ENCODE data around the gene RTF1. TPM values are rescaled to one million over a fixed set of nuclear protein-coding genes. Genes with fewer than 3 reads are reported as not detected.

RTF1 gene
- polyA plus RNA-seq, 1 donor (not counting 4 experiments of a cell fraction or from before 2014, with no cell fraction given) = 28.5 TPM

DNA sequence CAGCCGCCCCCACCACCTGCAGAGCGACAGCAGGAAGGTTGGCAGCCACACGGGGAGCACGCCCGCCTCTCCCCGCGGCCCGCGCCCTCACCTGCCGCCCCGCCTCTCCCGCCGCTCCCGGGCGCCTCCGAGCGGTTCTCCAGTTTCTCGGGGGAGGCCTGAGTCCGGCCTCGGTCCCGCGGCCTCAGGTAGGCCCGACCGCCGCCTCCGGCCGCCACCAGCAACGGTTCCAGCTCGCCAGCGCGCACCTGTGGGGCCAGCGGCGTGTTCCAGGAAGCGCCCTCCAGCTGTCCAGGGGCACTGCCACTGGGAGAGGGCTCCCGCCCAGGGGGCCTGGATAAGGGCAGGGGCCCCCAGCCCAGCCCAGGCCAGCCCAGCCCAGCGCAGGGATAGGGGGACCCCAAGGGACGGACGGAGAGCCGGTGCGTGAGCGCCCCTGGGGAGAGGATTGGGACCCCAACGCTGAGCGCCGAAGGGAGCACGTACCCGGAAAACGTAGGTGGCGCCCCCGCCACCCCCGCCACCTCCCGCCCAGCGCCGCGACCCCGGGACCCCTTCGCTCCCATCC is 94.5 kb downstream of the RTF1 start:
- FAIRE-seq (no peak), DNase-seq (ENCODE audit: low read depth, low spot score) (no peak)
- H2AFZ ChIP-seq (ENCODE audit: control insufficient read depth, low read length) = no peak overlapping the region
- no peak overlapping the region for H3K9ac ChIP-seq (ENCODE audit: control insufficient read depth, extremely low read depth, insufficient read depth, low read length)
- H3K4me3 ChIP-seq (ENCODE audit: control insufficient read depth in 2 of 3, extremely low read depth in 1 of 3, insufficient read depth in 2 of 3, low read depth in 1 of 3, low read length in 3 of 3) = no peak overlapping the region
- TF ChIP-seq EZH2 (IDR thresholded peaks at IDR 0.05; ENCODE audit: low read length) (peak; percentile 49), CTCF (optimal IDR thresholded peaks at IDR 0.05 in 1 of 3, IDR thresholded peaks at IDR 0.05 in 1 of 3, conservative IDR thresholded peaks at IDR 0.05 in 1 of 3; ENCODE audit: extremely low read depth in 1 of 3, insufficient read depth in 2 of 3, low read length in 3 of 3) (no peak)
- H4K20me1 ChIP-seq (ENCODE audit: control insufficient read depth, extremely low read depth, insufficient read depth, low read length) = peaks cover 2% of the 10 kb centered on the region
- no peaks in the 10 kb centered on the region for H3K79me2 ChIP-seq (ENCODE audit: control insufficient read depth, insufficient read depth, low read length)
- peaks cover 43% of the 10 kb centered on the region for H3K27me3 ChIP-seq (ENCODE audit: control insufficient read depth, extremely low read depth, insufficient read depth, low read length)
- no peaks in the 10 kb centered on the region for H3K9me1 ChIP-seq (ENCODE audit: control insufficient read depth, extremely low read depth, insufficient read depth, low read length)
- H3K27ac ChIP-seq (ENCODE audit: control insufficient read depth, insufficient read depth, low read length) = no peak overlapping the region
- peaks cover 15% of the 10 kb centered on the region for H3K4me1 ChIP-seq (ENCODE audit: control insufficient read depth, extremely low read depth, insufficient read depth, low read length)
- H3K36me3 ChIP-seq (ENCODE audit: control insufficient read depth in 2 of 2, extremely low read depth in 1 of 2, insufficient read depth in 2 of 2, low read length in 2 of 2) = no peaks in the 10 kb centered on the region
- H3K9me3 ChIP-seq (ENCODE audit: control insufficient read depth, low read depth, low read length) = no peaks in the 10 kb centered on the region
- peak overlapping the region; percentile 5 for H3K4me2 ChIP-seq (ENCODE audit: control insufficient read depth, extremely low read depth, insufficient read depth, low read depth, low read length)
- dilution Hi-C loops (cut with MboI; ENCODE audit: extremely low pct_ligation_motif_present, low sequenced_read_pairs) = no loop called here

DNA sequence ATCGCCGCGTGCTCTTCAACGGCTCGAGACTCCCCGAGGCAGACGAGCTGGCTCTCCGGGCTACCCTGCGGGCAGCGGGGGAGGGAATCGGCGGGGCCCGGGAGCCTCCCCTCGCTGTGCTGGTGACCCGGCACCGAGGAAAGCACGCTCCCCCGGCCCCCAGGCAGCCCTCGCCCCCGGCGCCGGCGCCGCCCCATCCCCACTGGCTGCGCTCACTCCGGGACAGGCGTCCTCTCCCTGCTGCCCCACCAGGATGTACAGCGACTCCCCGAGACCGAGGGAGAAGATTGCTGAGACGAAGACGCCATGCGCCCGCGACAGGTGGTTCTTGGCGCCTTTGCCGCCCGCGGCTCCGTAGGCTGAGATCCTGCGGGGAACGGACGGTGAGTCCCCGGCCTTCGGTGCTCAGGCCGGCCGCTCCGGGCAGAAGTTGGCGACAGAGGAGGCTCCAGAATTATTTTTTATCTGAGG is 95.0 kb downstream of the RTF1 start:
- Histone ChIP-seq H3K4me2 (ENCODE audit: control insufficient read depth, extremely low read depth, insufficient read depth, low read depth, low read length) (peak overlapping the region; percentile 20), H3K36me3 (ENCODE audit: control insufficient read depth in 2 of 2, extremely low read depth in 1 of 2, insufficient read depth in 2 of 2, low read length in 2 of 2) (no peaks in the 10 kb centered on the region), H3K4me3 (ENCODE audit: control insufficient read depth in 2 of 3, extremely low read depth in 1 of 3, insufficient read depth in 2 of 3, low read depth in 1 of 3, low read length in 3 of 3) (no peak overlapping the region), H3K27ac (ENCODE audit: control insufficient read depth, insufficient read depth, low read length) (no peak overlapping the region), H4K20me1 (ENCODE audit: control insufficient read depth, extremely low read depth, insufficient read depth, low read length) (peaks cover 2% of the 10 kb centered on the region), H3K79me2 (ENCODE audit: control insufficient read depth, insufficient read depth, low read length) (no peaks in the 10 kb centered on the region), H3K4me1 (ENCODE audit: control insufficient read depth, extremely low read depth, insufficient read depth, low read length) (peaks cover 15% of the 10 kb centered on the region), H2AFZ (ENCODE audit: control insufficient read depth, low read length) (no peak overlapping the region), H3K9ac (ENCODE audit: control insufficient read depth, extremely low read depth, insufficient read depth, low read length) (no peak overlapping the region), H3K9me3 (ENCODE audit: control insufficient read depth, low read depth, low read length) (no peaks in the 10 kb centered on the region), H3K9me1 (ENCODE audit: control insufficient read depth, extremely low read depth, insufficient read depth, low read length) (no peaks in the 10 kb centered on the region), H3K27me3 (ENCODE audit: control insufficient read depth, extremely low read depth, insufficient read depth, low read length) (peaks cover 43% of the 10 kb centered on the region)
- no peak for DNase-seq (ENCODE audit: low read depth, low spot score)
- TF ChIP-seq EZH2 (IDR thresholded peaks at IDR 0.05; ENCODE audit: low read length) (no peak), CTCF (optimal IDR thresholded peaks at IDR 0.05 in 1 of 3, IDR thresholded peaks at IDR 0.05 in 1 of 3, conservative IDR thresholded peaks at IDR 0.05 in 1 of 3; ENCODE audit: extremely low read depth in 1 of 3, insufficient read depth in 2 of 3, low read length in 3 of 3) (peak in 1 of 3 experiments; percentile 18)
- no peak for FAIRE-seq
- dilution Hi-C loops (cut with MboI; ENCODE audit: extremely low pct_ligation_motif_present, low sequenced_read_pairs) = no loop called here

Data from keratinocyte (primary cell).